B cell (primary cell): Measurements from ENCODE around the gene RNF207. TPM values are rescaled to one million over a fixed set of nuclear protein-coding genes. Genes with fewer than 3 reads are reported as not detected.

ENCODE experiments used
- ATAC-seq: fragments of 200-7000 bp; cut with Tn5 transposase; one replicate; pipeline ENCODE4 v1.10.0; 2021; ENCODE audit warnings: low read depth, mild to moderate bottlenecking, moderate number of reproducible peaks, moderate library complexity
- CTCF ChIA-PET: fragments of 350-600 bp; sonication (Branson Sonifier 250); formaldehyde crosslinking; loops from one replicate; lab custom pipeline; 2021; ENCODE audit warnings: antibody characterized with exemption, inconsistent platforms; lab: Charles Lee
- POLR2A ChIA-PET: fragments of 350-600 bp; sonication (Branson Sonifier 250); formaldehyde crosslinking; loops from one replicate; lab custom pipeline; 2021; ENCODE audit warnings: antibody characterized with exemption; lab: Charles Lee
- DNase-seq: peaks from one replicate; pipeline ENCODE4 v3.0.0; 2013
- H2AFZ ChIP-seq: 2 replicates; pipeline ENCODE4 v1.6.1; 2012; ENCODE audit warnings: mild to moderate bottlenecking, low read depth, low read length; ENCODE audit not compliant: insufficient read depth, poor library complexity, severe bottlenecking
- H3K27ac ChIP-seq, 2 donors: 1 replicate in 1 of 2; 2 replicates in 1 of 2; pipeline ENCODE4 v1.5.1; 2012 to 2013; ENCODE audit warnings: low read length in 2 of 2, mild to moderate bottlenecking in 2 of 2, moderate library complexity in 1 of 2
- H3K27me3 ChIP-seq, 4 experiments: fragments of 200-600 bp in 1 of 4; sonication (generic) in 1 of 4; replicated peaks in 1 of 4; 1 replicate in 2 of 4; 2 replicates in 2 of 4; pipeline versions ENCODE4 v1.6.1 to v1.7.0; 2013 to 2016; ENCODE audit warnings: low read length in 3 of 4, mild to moderate bottlenecking in 2 of 4, mixed read lengths in 1 of 4, moderate library complexity in 1 of 4; ENCODE audit not compliant: insufficient read depth in 4 of 4, control insufficient read depth in 3 of 4; ENCODE audit errors: control extremely low read depth in 1 of 4
- H3K36me3 ChIP-seq, 2 experiments: replicated peaks in 1 of 2; 1 replicate in 1 of 2; 2 replicates in 1 of 2; pipeline versions ENCODE4 v1.6.1 to v1.7.1; 2013; ENCODE audit warnings: low read length in 1 of 2; ENCODE audit not compliant: insufficient read depth in 2 of 2, control insufficient read depth in 1 of 2; ENCODE audit errors: control extremely low read depth in 1 of 2, extremely low read depth in 1 of 2
- H3K4me1 ChIP-seq, 2 donors: fragments of 200-600 bp in 1 of 2; sonication (generic) in 1 of 2; 1 replicate in 1 of 2; 2 replicates in 1 of 2; pipeline versions ENCODE4 v1.5.1 to v1.6.1; 2013 to 2017; ENCODE audit warnings: low read length in 2 of 2; ENCODE audit not compliant: control insufficient read depth in 2 of 2, insufficient read depth in 2 of 2
- H3K4me2 ChIP-seq: replicated peaks from 2 replicates; pipeline ENCODE3; 2012; ENCODE audit warnings: mild to moderate bottlenecking, low read depth, low read length; ENCODE audit not compliant: poor library complexity, severe bottlenecking
- H3K4me3 ChIP-seq, 5 experiments: fragments of 200-600 bp in 1 of 5; sonication (generic) in 1 of 5; 1 replicate in 3 of 5; 2 replicates in 2 of 5; pipeline versions ENCODE4 v1.5.1 to v1.7.0; 2011 to 2016; ENCODE audit warnings: low read length in 4 of 5, mild to moderate bottlenecking in 4 of 5, low read depth in 2 of 5, control low read depth in 1 of 5, moderate library complexity in 1 of 5; ENCODE audit not compliant: insufficient read depth in 1 of 5; ENCODE audit errors: control extremely low read depth in 1 of 5, extremely low read depth in 1 of 5
- H3K79me2 ChIP-seq: fragments of 200-600 bp; sonication (generic); one replicate; pipeline ENCODE4 v1.6.0; 2016; ENCODE audit warnings: low read length; ENCODE audit not compliant: control insufficient read depth, insufficient read depth
- H3K9ac ChIP-seq: fragments of 200-600 bp; sonication (generic); 2 replicates; pipeline ENCODE4 v1.6.1; 2017; ENCODE audit warnings: mild to moderate bottlenecking, low read length, moderate library complexity
- H3K9me3 ChIP-seq, 3 donors: one replicate each; pipeline versions ENCODE4 v1.6.1 to v1.7.1; 2013; ENCODE audit warnings: low read length in 2 of 3; ENCODE audit not compliant: control insufficient read depth in 2 of 3, insufficient read depth in 1 of 3; ENCODE audit errors: control extremely low read depth in 1 of 3
- H4K20me1 ChIP-seq: 2 replicates; pipeline ENCODE4 v1.6.0; 2012; ENCODE audit warnings: mild to moderate bottlenecking, low read length; ENCODE audit not compliant: insufficient read depth, control insufficient read depth, poor library complexity, severe bottlenecking
- H3K27ac Mint-ChIP-seq: one replicate; pipeline ENCODE4 v1.8.0; 2021; ENCODE audit warnings: mixed read lengths
- H3K27me3 Mint-ChIP-seq: one replicate; pipeline ENCODE4 v1.8.0; 2021; ENCODE audit warnings: mixed read lengths
- H3K4me1 Mint-ChIP-seq: one replicate; pipeline ENCODE4 v1.8.0; 2021; ENCODE audit warnings: mixed read lengths
- H3K4me3 Mint-ChIP-seq: one replicate; pipeline ENCODE4 v1.8.0; 2021; ENCODE audit warnings: mixed read lengths
- H3K9me3 Mint-ChIP-seq: one replicate; pipeline ENCODE4 v1.8.0; 2022; ENCODE audit warnings: mixed read lengths; ENCODE audit not compliant: insufficient read depth
- EZH2 ChIP-seq: IDR thresholded peaks from 2 replicates; pipeline ENCODE4 v1.6.1; 2012; ENCODE audit warnings: borderline replicate concordance, low read depth, mild to moderate bottlenecking, moderate library complexity, low read length; ENCODE audit not compliant: insufficient read depth, poor library complexity, severe bottlenecking
- WGBS: methylation state at CpG from one replicate; pipeline ENCODE4 v1.1.5; 2013; ENCODE audit warnings: missing lambda C conversion rate; ENCODE audit not compliant: insufficient coverage; 5-methylcytosine and 5-hydroxymethylcytosine counted together
- intact Hi-C: fragments of 100-400 bp; cut with micrococcal nuclease; formaldehyde crosslinking; loops from one replicate; pipeline ENCODE4 v1.10.0; 2022
- polyA plus RNA-seq: library from polyadenylated mRNA; depleted of rRNA; stranded (reverse); fragments of >200 nt; gene quantifications from 2 replicates; pipeline ENCODE4 v1.2.3, GENCODE V29; 2012
- total RNA-seq, 2 donors: library from RNA; stranded (reverse); fragments of 120-200 nt in 1 of 2; gene quantifications; 1 replicate in 1 of 2; 2 replicates in 1 of 2; pipeline versions ENCODE4 v1.2.3 to v1.2.4, GENCODE V29; 2013 to 2022
- TF ChIP-seq, protein P1 (sequence below): fragments of 200-600 bp; IDR thresholded peaks from one replicate; pipeline ENCODE4 v1.8.0; 2022; ENCODE audit warnings: antibody characterized with exemption, mild to moderate bottlenecking

The RNF207 gene
- total and polyA plus RNA-seq, 2 donors (not counting 1 experiment from before 2014, with no cell fraction given), result 1.5 to 6.8 TPM

DNA sequence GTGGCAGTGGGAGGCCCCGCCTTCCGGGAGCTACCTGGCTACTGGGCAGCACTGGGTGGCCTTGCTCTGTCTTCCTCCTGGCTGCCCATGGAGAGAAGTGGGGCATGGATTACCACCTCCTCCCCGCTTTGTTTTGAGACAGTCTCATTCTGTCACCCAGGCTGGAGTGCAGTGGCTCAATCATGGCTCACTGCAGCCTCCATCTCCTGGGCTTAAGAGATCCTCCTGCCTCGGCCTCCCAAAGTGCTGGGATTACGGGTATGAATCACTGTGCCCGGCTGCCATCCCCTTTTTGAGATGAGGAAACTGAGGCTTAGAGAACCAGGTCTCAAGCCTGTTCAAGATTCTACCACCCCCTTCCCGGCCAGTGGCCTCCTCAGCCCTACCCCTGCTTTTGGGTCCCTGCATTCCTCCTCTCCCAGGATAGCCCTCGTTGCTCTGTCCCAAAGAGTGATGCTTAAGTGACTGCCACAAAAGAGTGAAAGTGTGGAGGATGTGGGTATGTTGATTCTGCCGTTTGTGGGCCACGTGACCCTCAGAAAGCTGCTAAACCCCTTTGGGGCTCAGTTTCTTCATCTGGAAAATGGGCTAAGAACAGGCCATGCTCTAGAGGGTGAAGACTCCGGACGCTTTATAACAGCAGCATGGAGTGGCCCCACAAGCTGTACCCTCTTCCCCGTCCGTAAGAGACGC, 45.9 kb downstream of the RNF207 start:
- no peaks in the 10 kb centered on the region for H3K36me3 ChIP-seq
- no peak for DNase-seq
- H3K4me2 ChIP-seq, result no peak overlapping the region
- Mint-ChIP-seq H3K27ac (no peak overlapping the region), H3K4me1 (peaks cover 6% of the 10 kb centered on the region), H3K4me3 (no peak overlapping the region), H3K9me3 (no peaks in the 10 kb centered on the region), H3K27me3 (peaks cover 39% of the 10 kb centered on the region)
- H3K27ac ChIP-seq, result no peak overlapping the region
- no peaks in the 10 kb centered on the region for H4K20me1 ChIP-seq
- intact Hi-C loops, result no loop called here
- WGBS, result 67% methylated on average over 13 of the region's 15 CpGs
- H3K79me2 ChIP-seq, result no peaks in the 10 kb centered on the region
- ATAC-seq, result no peak
- CTCF ChIA-PET, result no interaction called here
- no peak overlapping the region for H3K4me3 ChIP-seq
- H3K9ac ChIP-seq, result no peak overlapping the region
- H2AFZ ChIP-seq, result no peak overlapping the region
- H3K9me3 ChIP-seq, result peaks cover 0 to 3% (median 0%) of the 10 kb centered on the region in 3 donors
- TF ChIP-seq EZH2, result no peak
- TF ChIP-seq, protein P1, sequence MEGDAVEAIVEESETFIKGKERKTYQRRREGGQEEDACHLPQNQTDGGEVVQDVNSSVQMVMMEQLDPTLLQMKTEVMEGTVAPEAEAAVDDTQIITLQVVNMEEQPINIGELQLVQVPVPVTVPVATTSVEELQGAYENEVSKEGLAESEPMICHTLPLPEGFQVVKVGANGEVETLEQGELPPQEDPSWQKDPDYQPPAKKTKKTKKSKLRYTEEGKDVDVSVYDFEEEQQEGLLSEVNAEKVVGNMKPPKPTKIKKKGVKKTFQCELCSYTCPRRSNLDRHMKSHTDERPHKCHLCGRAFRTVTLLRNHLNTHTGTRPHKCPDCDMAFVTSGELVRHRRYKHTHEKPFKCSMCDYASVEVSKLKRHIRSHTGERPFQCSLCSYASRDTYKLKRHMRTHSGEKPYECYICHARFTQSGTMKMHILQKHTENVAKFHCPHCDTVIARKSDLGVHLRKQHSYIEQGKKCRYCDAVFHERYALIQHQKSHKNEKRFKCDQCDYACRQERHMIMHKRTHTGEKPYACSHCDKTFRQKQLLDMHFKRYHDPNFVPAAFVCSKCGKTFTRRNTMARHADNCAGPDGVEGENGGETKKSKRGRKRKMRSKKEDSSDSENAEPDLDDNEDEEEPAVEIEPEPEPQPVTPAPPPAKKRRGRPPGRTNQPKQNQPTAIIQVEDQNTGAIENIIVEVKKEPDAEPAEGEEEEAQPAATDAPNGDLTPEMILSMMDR, result no peak
- H3K27me3 ChIP-seq, result peaks cover 0 to 41% (median 10%) of the 10 kb centered on the region in 4 experiments
- POLR2A ChIA-PET, result no interaction called here
- H3K4me1 ChIP-seq, result peaks cover 3 to 8% of the 10 kb centered on the region in 2 donors

DNA sequence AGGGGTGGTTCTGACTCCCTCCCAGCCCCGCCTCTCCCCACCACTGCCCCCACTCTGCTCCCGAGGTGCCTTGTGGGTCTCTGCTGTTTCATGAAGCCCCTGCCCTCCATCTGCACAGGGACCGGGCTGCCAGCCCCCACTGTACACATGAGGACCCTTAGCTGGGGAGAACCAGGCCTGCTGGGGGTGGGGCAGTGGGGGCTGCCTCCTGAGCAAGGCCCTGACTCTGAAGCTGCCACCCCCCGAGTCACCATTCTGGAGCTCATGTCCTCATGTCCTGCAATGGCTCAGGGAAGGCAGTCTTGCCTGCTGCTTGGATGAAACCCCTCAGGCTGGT, 46.4 kb downstream of the RNF207 start:
- Histone ChIP-seq H3K27me3 (peaks cover 0 to 39% (median 7%) of the 10 kb centered on the region in 4 experiments), H3K4me1 (peaks cover 3 to 5% of the 10 kb centered on the region in 2 donors), H3K79me2 (no peaks in the 10 kb centered on the region), H3K36me3 (no peaks in the 10 kb centered on the region), H3K4me2 (no peak overlapping the region), H3K4me3 (no peak overlapping the region), H2AFZ (no peak overlapping the region), H3K9me3 (no peaks in the 10 kb centered on the region), H4K20me1 (no peaks in the 10 kb centered on the region), H3K9ac (no peak overlapping the region), H3K27ac (no peak overlapping the region)
- intact Hi-C loops, result no loop called here
- H3K27ac Mint-ChIP-seq, result no peak overlapping the region
- ChIA-PET POLR2A (no interaction called here), CTCF (no interaction called here)
- H3K4me1 Mint-ChIP-seq, result peaks cover 4% of the 10 kb centered on the region
- DNase-seq, result no peak
- no peaks in the 10 kb centered on the region for H3K9me3 Mint-ChIP-seq
- peaks cover 35% of the 10 kb centered on the region for H3K27me3 Mint-ChIP-seq
- no peak for TF ChIP-seq EZH2
- TF ChIP-seq, protein P1, result no peak
- no peak for ATAC-seq
- H3K4me3 Mint-ChIP-seq, result no peak overlapping the region
- WGBS, result 86% methylated on average over 4 of the region's 4 CpGs
